H9 (cell line): ENCODE results near the gene TSPYL4. TPM values are rescaled to one million over a fixed set of nuclear protein-coding genes. Genes with fewer than 3 reads are reported as not detected.

ENCODE experiments used
- DNase-seq: peaks from one replicate; pipeline ENCODE4 v3.0.0-alpha.2; 2017
- H2AFZ ChIP-seq: one replicate; pipeline ENCODE4 v1.6.1; 2013; ENCODE audit warnings: mild to moderate bottlenecking, low read length, control low read depth, moderate library complexity
- H2AK5ac ChIP-seq: 2 replicates; pipeline ENCODE4 v1.6.1; 2013; ENCODE audit warnings: low read length, control low read depth, mixed read lengths; ENCODE audit not compliant: insufficient read length
- H2BK120ac ChIP-seq: one replicate; pipeline ENCODE4 v1.6.1; 2013; ENCODE audit warnings: low read depth, mild to moderate bottlenecking, low read length, control low read depth, inconsistent platforms; ENCODE audit not compliant: poor library complexity, severe bottlenecking
- H2BK12ac ChIP-seq: 2 replicates; pipeline ENCODE4 v1.6.1; 2013; ENCODE audit warnings: low read length, control low read depth, mixed read lengths, low read depth; ENCODE audit not compliant: insufficient read length
- H2BK15ac ChIP-seq: 2 replicates; pipeline ENCODE4 v1.6.1; 2013; ENCODE audit warnings: low read depth, low read length, control low read depth
- H2BK20ac ChIP-seq: one replicate; pipeline ENCODE4 v1.6.1; 2013; ENCODE audit warnings: low read depth, mild to moderate bottlenecking, low read length, control low read depth, inconsistent platforms; ENCODE audit not compliant: poor library complexity, severe bottlenecking
- H2BK5ac ChIP-seq: 2 replicates; pipeline ENCODE4 v1.6.1; 2013; ENCODE audit warnings: low read length, control low read depth, mixed read lengths; ENCODE audit not compliant: insufficient read length
- H3K14ac ChIP-seq: 2 replicates; pipeline ENCODE4 v1.6.1; 2013; ENCODE audit warnings: low read length, control low read depth; ENCODE audit not compliant: insufficient read depth
- H3K18ac ChIP-seq: 2 replicates; pipeline ENCODE4 v1.6.1; 2013; ENCODE audit warnings: low read depth, mild to moderate bottlenecking, mixed read lengths, low read length, control low read depth; ENCODE audit not compliant: insufficient read length
- H3K23ac ChIP-seq: 2 replicates; pipeline ENCODE4 v1.6.1; 2013; ENCODE audit warnings: low read length, control low read depth, mixed read lengths, low read depth; ENCODE audit not compliant: insufficient read length
- H3K23me2 ChIP-seq: 2 replicates; pipeline ENCODE4 v1.6.1; 2013; ENCODE audit warnings: low read depth, mild to moderate bottlenecking, mixed read lengths, low read length, control low read depth; ENCODE audit not compliant: insufficient read length, poor library complexity, severe bottlenecking
- H3K27ac ChIP-seq: 2 replicates; pipeline ENCODE4 v1.5.1; 2013; ENCODE audit warnings: low read length, control low read depth, mixed read lengths, low read depth; ENCODE audit not compliant: insufficient read length
- H3K27me3 ChIP-seq: 2 replicates; pipeline ENCODE4 v1.6.1; 2013; ENCODE audit warnings: low read length, control low read depth, inconsistent platforms; ENCODE audit not compliant: insufficient read depth
- H3K4ac ChIP-seq: 2 replicates; pipeline ENCODE4 v1.6.1; 2013; ENCODE audit warnings: low read depth, mild to moderate bottlenecking, control low read depth, inconsistent platforms, low read length, moderate library complexity
- H3K4me1 ChIP-seq: 2 replicates; pipeline ENCODE4 v1.6.1; 2013; ENCODE audit warnings: low read length, control low read depth, inconsistent platforms; ENCODE audit not compliant: insufficient read depth
- H3K4me2 ChIP-seq: 2 replicates; pipeline ENCODE4 v1.6.1; 2013; ENCODE audit warnings: low read length, control low read depth, mixed read lengths; ENCODE audit not compliant: insufficient read length, insufficient read depth
- H3K56ac ChIP-seq: 2 replicates; pipeline ENCODE4 v1.6.1; 2013; ENCODE audit warnings: low read depth, mild to moderate bottlenecking, mixed read lengths, low read length, control low read depth; ENCODE audit not compliant: insufficient read length
- H3K79me1 ChIP-seq: 2 replicates; pipeline ENCODE4 v1.6.1; 2013; ENCODE audit warnings: low read depth, mild to moderate bottlenecking, moderate library complexity, low read length, control low read depth, inconsistent platforms; ENCODE audit not compliant: insufficient read depth, poor library complexity, severe bottlenecking
- H3K79me2 ChIP-seq: 2 replicates; pipeline ENCODE4 v1.6.1; 2013; ENCODE audit warnings: low read length, control low read depth, inconsistent platforms; ENCODE audit not compliant: insufficient read depth
- H3K9ac ChIP-seq: 2 replicates; pipeline ENCODE4 v1.6.1; 2013; ENCODE audit warnings: low read length, control low read depth, mixed read lengths; ENCODE audit not compliant: insufficient read length; ENCODE audit errors: extremely low read depth
- H3K9me3 ChIP-seq: one replicate; pipeline ENCODE4 v1.6.1; 2013; ENCODE audit warnings: low read depth, low read length, inconsistent platforms; ENCODE audit not compliant: control insufficient read depth
- H3T11ph ChIP-seq: one replicate; pipeline ENCODE4 v1.6.1; 2013; ENCODE audit warnings: mild to moderate bottlenecking, low read length, control low read depth, inconsistent platforms
- H4K20me1 ChIP-seq: one replicate; pipeline ENCODE4 v1.6.1; 2013; ENCODE audit not compliant: control insufficient read depth, insufficient read length, insufficient read depth
- H4K5ac ChIP-seq: 2 replicates; pipeline ENCODE4 v1.6.1; 2013; ENCODE audit warnings: low read depth, mild to moderate bottlenecking, mixed read lengths, low read length, control low read depth; ENCODE audit not compliant: insufficient read length
- H4K8ac ChIP-seq: replicated peaks from 2 replicates; pipeline ENCODE4 v1.6.1; 2013; ENCODE audit warnings: low read length, control low read depth, mixed read lengths, low read depth; ENCODE audit not compliant: insufficient read length
- H4K91ac ChIP-seq: 2 replicates; pipeline ENCODE4 v1.6.1; 2013; ENCODE audit warnings: low read depth, mild to moderate bottlenecking, moderate library complexity, mixed read lengths, low read length, control low read depth; ENCODE audit not compliant: insufficient read length
- H3K27ac Mint-ChIP-seq, 3 experiments: 2 replicates in 2 of 3; 3 replicates in 1 of 3; pipeline ENCODE4 v1.8.0; 2020 to 2021; ENCODE audit warnings: mixed read lengths in 3 of 3, mild to moderate bottlenecking in 1 of 3, moderate library complexity in 1 of 3
- H3K27me3 Mint-ChIP-seq: 2 replicates; pipeline ENCODE4 v1.8.0; 2021; ENCODE audit warnings: low read depth, mild to moderate bottlenecking, moderate library complexity, mixed read lengths
- H3K36me3 Mint-ChIP-seq, 3 experiments: 2 replicates in 2 of 3; 3 replicates in 1 of 3; pipeline ENCODE4 v1.8.0; 2020 to 2021; ENCODE audit warnings: low read depth in 3 of 3, mixed read lengths in 3 of 3; ENCODE audit not compliant: insufficient read depth in 1 of 3
- H3K4me1 Mint-ChIP-seq, 2 experiments: 2 replicates each; pipeline ENCODE4 v1.8.0; 2020; ENCODE audit warnings: mixed read lengths in 2 of 2
- H3K4me3 Mint-ChIP-seq, 2 experiments: 2 replicates in 1 of 2; 3 replicates in 1 of 2; pipeline ENCODE4 v1.8.0; 2020 to 2021; ENCODE audit warnings: mild to moderate bottlenecking in 2 of 2, mixed read lengths in 2 of 2, moderate library complexity in 1 of 2
- H3K9me3 Mint-ChIP-seq, 2 experiments: 2 replicates in 1 of 2; 3 replicates in 1 of 2; pipeline ENCODE4 v1.8.0; 2020; ENCODE audit warnings: mild to moderate bottlenecking in 2 of 2, mixed read lengths in 2 of 2, moderate library complexity in 1 of 2
- CTCF ChIP-seq: fragments of 200-600 bp; sonication (generic); conservative IDR thresholded peaks from 3 replicates; pipeline ENCODE4 v1.8.0; 2021; ENCODE audit warnings: antibody characterized with exemption, mild to moderate bottlenecking
- WGBS: extraction: QIAGEN DNeasy Blood & Tissue Kit; methylation state at CpG from one replicate; pipeline ENCODE4 v1.1.7; 2013; ENCODE audit warnings: missing lambda C conversion rate, low lambda C conversion rate, mixed read lengths; ENCODE audit not compliant: insufficient read length; ENCODE audit errors: extremely low coverage; 5-methylcytosine and 5-hydroxymethylcytosine counted together
- total RNA-seq: library from RNA; stranded (reverse); gene quantifications from 2 replicates; pipeline ENCODE4 v1.2.1, GENCODE V29; 2021

TSPYL4 gene
- total RNA-seq, 1 experiment from 2014 or later = 19.0 TPM

- H2AK5ac ChIP-seq = no peak overlapping the region
- H3K23me2 ChIP-seq = no peaks in the 10 kb centered on the region
- H3K27me3 Mint-ChIP-seq = no peaks in the 10 kb centered on the region
- no peaks in the 10 kb centered on the region for H3K79me2 ChIP-seq
- no peaks in the 10 kb centered on the region for H3K4me1 Mint-ChIP-seq
- no peaks in the 10 kb centered on the region for H3K79me1 ChIP-seq
- no peaks in the 10 kb centered on the region for H4K20me1 ChIP-seq
- H3K4me1 ChIP-seq = no peaks in the 10 kb centered on the region
- no peak overlapping the region for H2BK5ac ChIP-seq
- H3K27ac Mint-ChIP-seq = no peak overlapping the region
- H3K23ac ChIP-seq = no peak overlapping the region
- H3K36me3 Mint-ChIP-seq = no peaks in the 10 kb centered on the region
- H2BK12ac ChIP-seq = no peak overlapping the region
- no peak for TF ChIP-seq CTCF
- H3K14ac ChIP-seq = no peak overlapping the region
- no peak overlapping the region for H3K18ac ChIP-seq
- H3T11ph ChIP-seq = no peak overlapping the region
- no peak overlapping the region for H2AFZ ChIP-seq
- WGBS = no CpG with 5 or more reads among the region's 2 CpGs
- H3K9ac ChIP-seq = no peak overlapping the region
- no peaks in the 10 kb centered on the region for H3K9me3 ChIP-seq
- H3K4me2 ChIP-seq = no peak overlapping the region
- no peak overlapping the region for H2BK15ac ChIP-seq
- H3K56ac ChIP-seq = no peak overlapping the region
- H3K9me3 Mint-ChIP-seq = no peaks in the 10 kb centered on the region; a peak in 1 of 5 replicates
- no peak for DNase-seq
- H3K4me3 Mint-ChIP-seq = no peak overlapping the region
- H2BK20ac ChIP-seq = no peak overlapping the region
- H4K8ac ChIP-seq = no peak overlapping the region
- no peak overlapping the region for H4K5ac ChIP-seq
- H2BK120ac ChIP-seq = no peak overlapping the region
- no peaks in the 10 kb centered on the region for H3K27me3 ChIP-seq
- no peak overlapping the region for H3K4ac ChIP-seq
- no peak overlapping the region for H4K91ac ChIP-seq
- H3K27ac ChIP-seq = no peak overlapping the region
Measured at GRCh38 chr6:116289876-116290275, 36.0 kb upstream of the TSPYL4 start.
